CD4-positive, alpha-beta T cell treated with Interleukin-17A for 1 hour (primary cell): ENCODE measurements around the gene MKS1.

Experiments used
- DNase-seq: peaks from one replicate; pipeline ENCODE4 v3.0.0-alpha.2; 2020

Gene MKS1

DNA sequence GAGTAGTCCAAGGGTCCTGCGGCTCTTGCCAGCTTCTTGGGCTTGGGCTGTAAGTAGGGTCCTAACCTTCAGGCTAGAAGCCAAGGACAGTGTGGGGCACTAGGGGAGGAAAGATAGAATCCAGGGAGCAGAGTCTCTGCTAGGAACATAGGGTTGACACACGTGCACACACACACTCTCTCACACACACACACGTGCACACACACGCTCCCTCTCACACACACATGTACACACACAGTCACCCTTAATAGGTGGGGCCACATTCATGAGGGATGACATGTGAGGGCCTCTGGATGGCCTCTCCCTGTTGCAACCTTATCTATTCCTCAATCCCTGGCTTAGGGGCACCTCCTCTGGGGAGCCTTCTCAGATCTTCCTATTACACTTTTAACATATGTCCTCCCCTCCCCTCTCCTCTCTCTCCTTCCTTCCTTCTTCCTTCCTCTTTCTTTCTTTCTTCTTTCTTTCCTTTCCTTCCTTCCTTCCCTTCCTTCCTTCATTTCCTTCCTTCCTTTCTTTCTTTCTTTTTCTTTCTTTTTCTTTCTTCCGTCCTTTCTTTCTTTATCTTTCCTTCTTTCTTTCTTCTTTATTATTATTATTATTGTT, 23.4 kb downstream of the MKS1 start:
- DNase-seq, result no peak

DNA sequence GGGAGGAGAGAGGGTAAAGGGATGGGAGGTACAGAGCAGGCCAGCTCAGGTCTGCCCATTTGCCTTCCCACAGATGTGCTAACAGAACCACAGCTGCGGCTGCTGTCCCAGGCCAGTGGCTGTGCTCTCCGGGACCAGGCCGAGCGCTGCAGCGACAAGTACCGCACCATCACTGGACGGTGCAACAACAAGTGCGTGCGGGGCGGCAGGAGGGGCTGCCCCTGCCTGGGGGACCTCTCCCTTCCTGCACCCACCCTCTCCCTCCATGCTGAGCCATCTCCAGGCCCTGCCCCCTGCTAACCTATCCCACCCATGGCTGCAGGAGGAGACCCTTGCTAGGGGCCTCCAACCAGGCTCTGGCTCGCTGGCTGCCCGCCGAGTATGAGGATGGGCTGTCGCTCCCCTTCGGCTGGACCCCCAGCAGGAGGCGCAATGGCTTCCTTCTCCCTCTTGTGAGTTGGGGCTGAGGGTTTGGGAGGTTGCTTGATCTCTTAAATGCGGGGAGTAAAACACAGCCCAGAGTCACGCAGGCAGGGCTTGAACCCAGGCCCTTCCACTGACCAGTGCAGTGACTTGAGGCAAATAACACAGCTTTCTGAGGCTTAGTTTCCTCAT, 25.3 kb downstream of the MKS1 start:
- no peak for DNase-seq

DNA sequence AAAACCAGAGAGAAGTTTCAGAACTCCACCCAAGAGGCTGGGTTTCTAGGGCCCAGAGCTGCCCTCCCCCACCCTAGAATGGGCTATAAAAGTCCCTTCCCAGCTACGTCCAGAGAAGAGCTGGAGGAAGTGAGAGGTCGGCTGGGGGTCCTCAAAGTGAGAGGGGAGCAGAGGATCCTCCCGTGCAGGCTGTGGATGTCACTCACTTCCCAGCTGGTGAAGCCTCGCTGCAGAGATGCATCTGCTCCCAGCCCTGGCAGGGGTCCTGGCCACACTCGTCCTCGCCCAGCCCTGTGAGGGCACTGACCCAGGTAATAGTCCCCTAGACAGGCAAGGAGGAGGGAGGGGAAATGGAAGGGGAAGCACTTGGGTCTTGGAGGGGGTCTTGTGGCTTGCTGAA, 26.4 kb downstream of the MKS1 start, which contains the start of gene EPX:
Gene EPX, plus strand, starts transcription at position 115 of the 400 bp plus-strand sequence. Its CDS starts 121 bp downstream, at position 236.
- DNase-seq, result no peak

DNA sequence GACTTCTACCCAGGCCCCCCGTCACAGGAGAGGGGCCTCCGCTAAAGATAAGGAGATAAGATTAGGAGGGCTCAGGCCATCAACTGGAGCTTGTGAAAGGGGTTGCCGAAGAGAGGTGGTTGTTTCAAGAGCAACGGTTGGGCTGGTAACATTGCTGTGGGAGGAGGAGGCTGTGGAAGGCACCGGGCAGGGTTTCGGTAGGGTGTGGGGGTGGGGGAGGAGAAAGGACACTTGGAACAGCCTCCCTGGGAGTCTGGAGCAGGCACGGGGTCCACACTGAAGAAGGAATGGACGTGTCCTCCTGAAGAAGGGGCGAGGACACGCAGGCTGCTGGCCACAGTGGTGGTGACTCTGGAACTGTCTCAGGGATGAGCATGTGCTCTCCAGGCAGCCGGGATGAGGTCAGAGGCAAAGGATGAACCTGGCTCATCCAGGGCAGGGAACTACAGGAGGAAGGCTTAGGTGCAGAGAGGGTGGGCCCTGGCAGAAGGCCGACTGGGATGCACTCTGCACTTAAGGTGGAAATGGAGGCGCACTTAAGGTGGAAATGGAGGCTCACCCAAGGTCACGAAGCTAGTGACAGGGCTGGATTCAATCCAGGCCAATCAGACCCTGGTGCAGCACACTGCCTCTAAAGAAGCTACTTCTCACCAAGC, 27.7 kb downstream of the MKS1 start:
- no peak for DNase-seq

DNA sequence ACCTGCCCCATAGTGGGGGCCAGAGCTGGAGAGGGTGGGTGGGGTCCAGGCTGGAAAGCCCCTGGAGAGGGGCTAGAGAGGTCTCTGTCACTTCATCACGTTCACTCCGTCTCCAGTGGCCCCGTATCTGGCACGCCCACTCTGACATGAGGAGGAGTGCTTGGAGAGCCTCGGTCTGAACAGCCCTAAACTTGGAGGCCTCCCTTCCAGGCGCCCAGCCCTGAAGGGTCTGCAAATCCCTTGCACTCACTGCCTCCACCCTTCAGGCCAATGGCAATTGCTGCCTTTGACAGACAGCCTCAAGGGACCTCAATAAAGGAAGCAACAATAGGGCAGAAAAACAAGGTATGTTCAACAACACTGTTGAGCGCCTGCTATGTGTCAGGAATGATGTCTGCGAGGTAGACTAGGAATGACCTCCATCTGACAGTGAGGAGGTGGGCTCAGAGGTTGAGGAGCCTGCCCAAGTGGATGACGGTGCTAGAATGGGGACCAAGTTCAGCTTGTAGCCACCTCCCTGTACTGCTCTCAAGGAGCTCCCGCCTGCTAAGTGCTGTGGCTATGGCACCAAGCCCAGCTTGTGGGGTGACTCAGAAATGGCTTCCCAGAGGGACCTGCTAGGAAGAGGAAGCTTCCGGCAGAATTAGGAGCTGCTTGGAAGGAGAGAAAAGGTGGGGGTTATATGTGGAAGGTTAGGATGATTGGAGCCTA, 29.5 kb downstream of the MKS1 start:
- DNase-seq, result no peak

DNA sequence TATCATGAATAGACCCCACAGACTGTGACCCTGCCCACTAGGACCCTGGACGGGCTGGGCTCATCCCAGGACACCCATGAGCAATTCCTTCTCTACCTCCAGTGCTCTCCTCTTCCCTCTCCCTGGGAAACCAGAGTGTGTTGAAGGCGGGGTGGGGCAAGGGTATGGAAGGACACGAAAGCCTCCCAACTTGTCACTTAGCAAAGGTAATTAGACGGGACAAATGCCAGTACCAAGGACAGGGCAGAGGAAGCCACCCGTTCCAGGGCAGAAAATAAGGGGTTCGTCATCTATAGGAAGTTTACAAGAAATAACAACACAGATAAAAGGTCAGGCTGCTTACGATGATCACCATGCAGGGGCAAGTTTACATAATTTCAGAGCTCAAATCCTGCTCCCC, 31.4 kb downstream of the MKS1 start:
- DNase-seq, result no peak

DNA sequence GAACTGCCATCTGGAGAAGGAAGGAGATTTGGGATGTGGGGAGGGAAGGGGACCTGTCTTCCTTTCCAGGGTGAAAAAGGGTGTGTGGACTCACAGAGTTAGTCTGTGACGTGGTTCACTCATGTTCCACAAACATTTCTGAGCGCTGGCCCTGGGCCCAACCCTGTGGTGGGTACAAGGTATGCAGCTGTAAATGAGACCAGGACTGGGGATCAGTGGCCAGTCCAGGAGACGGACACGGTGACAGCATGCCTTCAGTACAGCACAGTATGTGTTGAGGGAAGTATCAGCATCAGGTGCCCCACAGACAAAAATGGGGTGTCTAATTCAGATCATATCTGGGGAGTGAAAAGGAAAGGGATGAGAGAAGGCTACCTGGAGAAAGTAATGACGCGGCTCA, 32.0 kb downstream of the MKS1 start:
- no peak for DNase-seq

DNA sequence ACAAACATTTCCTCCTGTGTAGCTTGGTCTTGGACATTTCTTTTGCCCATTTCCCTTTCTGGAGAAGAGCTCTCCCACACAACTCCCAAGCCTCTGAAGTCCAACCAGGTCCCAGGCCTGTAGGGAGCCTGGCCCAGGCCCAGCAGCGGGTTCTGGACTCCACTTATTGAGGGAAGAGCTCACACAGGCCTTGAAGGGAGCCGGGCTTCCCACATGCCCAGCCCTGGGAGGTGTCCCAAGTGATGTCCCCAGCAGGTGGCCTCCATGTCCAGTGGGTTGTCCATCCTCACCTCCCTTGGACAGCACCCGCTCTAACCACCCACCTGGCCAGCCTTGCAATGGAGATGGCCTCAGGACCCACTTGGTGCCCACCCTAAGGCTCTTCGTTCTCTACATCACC, 32.5 kb downstream of the MKS1 start:
- no peak for DNase-seq

DNA sequence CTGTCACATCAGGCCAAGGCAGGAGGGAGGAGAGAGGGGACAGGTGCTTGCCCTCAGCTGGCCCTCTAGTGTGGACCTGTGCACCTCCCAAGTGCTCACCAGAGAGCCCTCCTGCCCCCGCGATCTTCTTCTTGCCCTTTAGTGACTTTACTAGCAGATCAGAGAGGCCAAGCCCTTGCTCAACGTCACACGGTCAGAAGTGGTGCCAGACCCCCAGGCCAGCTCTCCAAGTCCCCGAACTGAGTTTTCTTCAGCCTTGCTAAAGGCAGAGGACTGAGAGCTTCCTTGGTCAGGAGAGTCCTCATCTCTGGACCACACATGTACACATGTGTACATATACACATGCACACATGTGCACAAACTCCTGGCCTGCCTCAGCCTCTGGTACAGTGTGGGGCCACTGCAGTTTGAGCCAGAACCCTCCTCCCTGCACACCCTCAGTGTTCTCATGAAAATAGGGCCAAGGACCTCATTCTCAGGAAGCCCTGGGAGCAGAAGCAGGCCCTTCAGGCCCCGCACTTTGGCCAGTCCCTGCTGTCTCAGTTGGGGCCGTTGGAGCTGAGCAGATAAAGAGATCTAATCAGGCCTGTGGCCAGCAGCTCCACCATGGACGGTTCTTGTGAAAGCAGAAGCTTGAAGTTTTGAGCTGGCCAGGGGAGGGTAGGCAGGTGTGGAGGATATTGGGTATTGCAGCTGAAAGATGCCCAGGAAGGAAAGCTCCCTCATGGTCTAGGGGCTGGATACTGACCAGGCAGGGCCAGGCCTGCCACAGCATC, 33.9 kb downstream of the MKS1 start:
- no peak for DNase-seq

DNA sequence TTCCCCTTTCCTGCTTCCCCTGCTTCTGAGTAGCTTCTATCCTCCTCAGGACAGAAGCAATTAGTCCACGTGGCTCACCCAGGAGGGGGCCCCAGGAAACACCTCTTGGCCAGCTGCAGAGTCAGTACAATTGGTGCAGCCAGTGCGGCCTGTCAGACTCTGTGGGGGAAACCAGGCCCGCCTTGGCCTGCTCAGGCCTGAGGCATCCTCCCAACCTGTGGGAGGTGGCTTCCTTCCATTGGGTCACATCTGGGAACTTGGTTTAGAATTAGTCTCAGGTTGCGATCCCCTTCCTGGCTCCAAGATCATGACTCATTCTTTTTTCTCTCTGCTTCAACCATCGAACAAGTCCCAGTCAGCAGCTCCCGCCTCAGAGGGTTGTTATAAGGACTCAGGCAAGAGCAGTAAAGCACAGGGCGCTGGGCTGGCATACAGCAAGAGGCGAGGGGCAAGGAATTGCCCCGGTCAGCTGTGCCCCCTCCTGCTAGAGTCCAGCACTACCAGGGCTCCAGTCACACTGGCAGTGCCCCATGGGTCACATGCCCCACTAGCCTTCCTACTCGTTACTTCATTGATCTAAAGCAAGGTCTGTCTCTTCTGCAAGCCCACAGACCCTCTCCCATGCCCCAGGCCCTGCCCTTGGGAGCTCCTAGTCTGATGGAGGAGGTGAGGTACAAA, 34.6 kb downstream of the MKS1 start:
- no peak for DNase-seq

DNA sequence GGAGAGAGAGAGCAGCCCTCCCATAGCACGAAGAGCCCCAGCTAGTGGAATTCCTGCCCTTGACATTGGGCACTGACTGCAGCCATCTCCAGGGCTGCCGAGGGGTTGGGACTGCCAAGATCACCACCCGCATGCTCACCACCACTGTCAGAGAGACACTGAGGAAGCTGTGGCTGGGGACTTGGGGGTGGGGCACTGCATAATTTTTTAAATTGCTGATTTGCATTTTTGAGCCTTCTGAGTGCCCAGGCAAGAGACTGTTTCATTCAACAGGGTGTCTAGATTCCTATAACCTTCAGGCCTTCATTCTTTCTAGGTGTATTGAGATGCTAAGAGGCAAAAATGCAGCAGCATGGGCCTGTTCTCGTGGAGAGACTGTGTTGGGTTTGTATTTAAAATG, 35.5 kb downstream of the MKS1 start:
- DNase-seq, result no peak

DNA sequence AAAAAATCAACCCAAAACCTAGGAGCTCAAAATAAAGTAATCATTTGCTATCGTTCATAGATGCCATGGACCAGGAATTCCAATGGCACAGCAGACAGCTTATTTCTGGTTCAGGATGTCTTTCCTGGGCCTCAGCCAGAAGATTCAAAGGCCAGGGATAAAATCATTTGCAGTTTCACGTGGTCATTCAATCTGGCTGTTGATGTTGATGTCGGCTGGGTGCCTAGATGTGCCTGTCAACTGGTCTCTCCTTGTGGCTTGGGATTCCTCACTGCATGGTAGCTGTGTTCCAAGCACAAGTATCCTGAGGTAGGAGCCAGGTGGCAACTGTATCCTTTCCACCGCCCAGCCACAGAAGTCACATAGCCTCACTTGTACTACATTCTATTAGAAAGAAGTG, 37.3 kb downstream of the MKS1 start:
- no peak for DNase-seq

DNA sequence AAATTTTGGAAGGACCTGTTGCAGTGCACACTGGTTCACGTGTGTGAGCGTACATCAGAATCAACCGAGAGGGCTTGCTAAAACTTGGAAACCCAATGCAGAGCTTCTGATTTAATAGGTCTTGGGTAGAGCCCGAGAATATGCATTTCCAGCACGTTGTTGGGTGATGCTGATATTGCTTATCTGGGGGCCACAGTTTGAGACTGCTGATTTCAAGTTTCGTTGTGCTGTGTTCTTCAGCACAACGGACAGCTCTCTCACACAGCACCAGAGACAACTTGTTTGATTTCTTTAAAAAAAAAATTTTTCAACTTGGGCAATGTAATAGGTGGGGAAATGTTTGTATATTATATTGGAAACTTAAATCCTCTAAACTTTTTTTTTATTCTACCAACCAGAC, 42.9 kb downstream of the MKS1 start:
- DNase-seq, result no peak

DNA sequence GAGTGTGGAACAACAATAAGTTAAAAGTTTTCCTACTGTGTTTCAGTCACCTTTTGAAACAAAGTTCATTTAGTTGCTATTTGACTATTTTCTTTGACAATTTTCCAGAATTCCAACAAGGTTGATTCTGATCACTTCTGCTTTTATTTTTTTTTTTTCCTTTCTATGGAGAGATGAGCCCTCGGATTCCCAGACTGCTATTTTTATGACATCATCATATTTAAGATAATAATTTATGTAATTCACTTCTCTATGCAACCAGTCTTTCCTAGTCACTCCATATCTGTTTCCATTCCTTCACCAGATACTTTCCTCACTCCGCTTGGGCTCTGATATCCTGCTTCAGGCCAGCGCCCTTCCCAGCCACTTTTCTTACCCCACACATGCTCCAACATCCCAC, 44.2 kb downstream of the MKS1 start:
- DNase-seq, result no peak

DNA sequence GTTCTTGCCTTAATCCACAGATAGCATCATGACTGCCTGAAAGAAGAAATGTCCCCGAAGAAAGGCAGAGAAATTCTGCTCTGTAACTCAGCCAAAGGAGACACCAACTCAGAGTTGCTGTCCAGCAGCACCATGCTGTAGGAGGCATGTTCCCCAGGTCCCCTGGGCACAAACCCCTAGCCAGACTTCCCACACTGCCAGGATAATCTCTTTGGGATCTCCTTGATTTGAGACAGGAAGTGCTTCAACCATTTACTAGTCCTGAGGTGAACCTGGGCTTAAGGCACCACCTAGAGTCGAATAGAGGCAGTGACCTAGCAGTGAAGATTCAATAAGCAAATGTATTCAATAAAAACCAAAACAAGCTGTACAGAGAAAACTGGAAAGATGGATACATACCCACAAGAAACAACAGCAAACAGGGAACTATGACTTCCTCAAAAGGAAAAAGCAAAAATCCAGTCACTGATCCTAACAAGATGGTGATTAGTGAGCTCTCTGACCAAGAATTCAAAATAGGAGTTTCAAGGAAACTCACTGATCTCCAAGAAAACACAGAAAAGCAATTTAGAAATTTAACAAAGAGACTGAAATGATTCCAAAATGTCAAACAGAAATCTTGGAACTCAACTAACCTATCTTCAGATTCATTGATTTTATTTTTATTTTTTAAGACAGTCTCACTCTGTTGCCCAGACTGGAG, 46.5 kb downstream of the MKS1 start:
- peak; percentile 79 for DNase-seq

DNA sequence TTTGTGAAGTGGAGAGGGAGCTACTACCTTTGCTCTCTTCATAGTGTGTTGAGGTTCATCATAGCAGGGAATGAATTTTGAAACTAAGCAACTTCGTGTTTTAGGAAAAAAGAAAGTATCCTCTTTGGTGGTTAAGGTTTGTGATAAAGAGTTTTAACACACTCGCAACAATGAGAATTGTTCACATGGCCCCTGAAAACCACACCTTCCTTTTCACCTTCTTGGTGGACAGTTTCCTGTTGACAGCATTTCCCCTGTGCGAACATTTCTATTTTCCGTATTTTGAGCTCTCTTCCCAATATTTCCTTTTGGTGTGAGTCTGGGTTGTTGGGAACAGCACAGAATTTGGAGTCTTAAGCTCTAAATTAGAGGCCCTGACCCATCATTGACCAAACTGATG, 48.4 kb downstream of the MKS1 start:
- peak; percentile 37 for DNase-seq

DNA sequence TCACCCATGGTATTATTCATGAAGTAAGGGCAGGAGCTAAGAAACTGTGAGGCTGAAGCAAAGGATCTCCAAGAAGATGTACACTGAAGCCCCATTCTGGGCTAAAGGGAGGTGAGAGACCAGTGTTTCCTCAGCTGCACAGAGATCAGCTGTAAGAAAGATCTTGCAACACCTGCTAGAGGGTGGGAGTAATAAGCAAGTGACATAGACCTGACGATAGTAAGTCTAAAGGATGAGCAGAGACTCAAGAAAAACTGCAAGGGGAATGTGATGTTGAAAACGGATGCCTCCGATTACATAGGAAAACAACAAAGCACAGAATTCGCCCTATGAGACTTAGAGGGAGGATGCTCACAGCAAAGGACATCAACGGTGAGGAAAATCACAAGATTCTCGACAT, 52.4 kb downstream of the MKS1 start, which contains the start of gene OR4D2:
Gene OR4D2, plus strand, starts transcription at position 301 of the 400 bp plus-strand sequence. CDS start 2,674 bp downstream, outside the sequence.
- no peak for DNase-seq

DNA sequence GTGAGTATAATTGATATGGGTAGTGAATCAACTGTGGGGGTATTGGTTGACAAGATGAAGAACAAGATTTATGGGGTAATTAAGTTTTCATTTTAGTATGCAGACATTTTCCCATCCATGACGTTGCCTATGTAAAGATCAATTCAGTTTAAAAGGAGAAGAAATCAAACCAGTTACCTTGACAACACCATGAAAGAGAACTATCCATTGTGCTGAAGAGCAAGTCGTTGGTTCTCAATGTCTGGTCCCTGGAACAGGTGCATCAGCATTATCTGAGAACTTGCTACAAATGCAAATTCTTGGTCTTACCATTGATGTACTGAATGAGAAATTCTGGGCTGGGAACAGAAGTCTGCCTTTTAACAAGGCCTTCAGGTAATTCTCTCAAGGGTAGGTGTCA, 53.1 kb downstream of the MKS1 start:
- DNase-seq, result no peak

DNA sequence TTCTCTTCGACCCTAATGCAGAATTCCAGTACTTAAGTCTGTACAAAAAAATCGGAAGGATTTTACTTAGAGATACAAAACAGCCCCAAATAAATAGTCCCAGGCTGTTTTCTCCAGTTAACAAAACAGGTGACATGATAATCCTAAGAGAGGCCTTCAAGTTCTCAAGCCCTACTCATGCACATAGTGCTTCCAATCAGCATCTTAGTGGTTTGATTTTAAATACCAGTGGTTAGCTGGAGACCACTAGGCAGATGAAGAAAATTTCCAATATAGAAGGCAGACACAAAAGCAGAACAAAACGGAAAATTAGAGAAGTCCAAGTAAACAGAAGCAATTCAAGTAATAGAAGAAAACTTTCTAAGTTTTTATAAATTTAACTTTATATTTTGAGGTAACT, 57.5 kb downstream of the MKS1 start:
- no peak for DNase-seq

DNA sequence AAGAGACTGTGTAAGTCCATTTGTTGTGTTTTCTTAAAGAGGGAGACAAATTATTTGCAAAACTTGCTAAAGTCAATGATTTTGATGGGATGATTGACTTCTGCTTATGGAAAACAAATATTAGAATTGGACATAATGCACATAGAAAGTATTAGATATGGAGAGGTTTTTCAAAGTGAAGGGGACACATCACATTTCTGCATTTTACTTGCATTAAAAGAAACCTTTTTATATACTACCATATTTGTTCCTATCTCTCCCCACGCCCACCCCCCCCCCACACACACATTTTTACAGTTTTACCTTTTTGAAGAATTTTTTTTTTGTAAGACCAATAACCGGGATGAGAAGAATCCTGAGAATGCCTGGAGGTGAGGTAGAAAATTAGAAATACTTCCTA, 60.9 kb downstream of the MKS1 start:
- DNase-seq, result no peak
